KMS-11 (cell line): ENCODE measurements around the gene FHIP1A.

Experiments used
- H2AFZ ChIP-seq: fragments of 200-600 bp; sonication (generic); 2 replicates; pipeline ENCODE4 v1.6.1; 2016; ENCODE audit warnings: antibody characterized with exemption, mixed run types, low read depth
- H3K27ac ChIP-seq: fragments of 200-600 bp; sonication (generic); 2 replicates; pipeline ENCODE4 v1.6.1; 2016; ENCODE audit warnings: mild to moderate bottlenecking, mixed run types
- H3K27me3 ChIP-seq: fragments of 200-600 bp; sonication (generic); 2 replicates; pipeline ENCODE4 v1.6.1; 2017; ENCODE audit warnings: mild to moderate bottlenecking, low read depth, mixed run types, moderate library complexity; ENCODE audit not compliant: insufficient read depth
- H3K36me3 ChIP-seq: fragments of 200-600 bp; sonication (generic); 2 replicates; pipeline ENCODE4 v1.6.1; 2017; ENCODE audit warnings: mild to moderate bottlenecking, mixed run types; ENCODE audit not compliant: insufficient read depth
- H3K4me1 ChIP-seq: fragments of 200-600 bp; sonication (generic); 2 replicates; pipeline ENCODE4 v1.6.1; 2016; ENCODE audit warnings: mild to moderate bottlenecking, low read depth, mixed run types; ENCODE audit not compliant: poor library complexity, severe bottlenecking
- H3K4me2 ChIP-seq: fragments of 200-600 bp; sonication (generic); 2 replicates; pipeline ENCODE4 v1.7.0; 2016; ENCODE audit warnings: mild to moderate bottlenecking, mixed run types
- H3K4me3 ChIP-seq: fragments of 200-600 bp; sonication (generic); IDR thresholded peaks from 2 replicates; pipeline ENCODE4 v1.6.1; 2017; ENCODE audit warnings: low read depth, low read length, mixed read lengths; ENCODE audit not compliant: insufficient read depth
- H3K79me2 ChIP-seq: fragments of 200-600 bp; sonication (generic); 2 replicates; pipeline ENCODE4 v1.6.1; 2016; ENCODE audit warnings: low read depth, mixed run types; ENCODE audit not compliant: insufficient read depth
- H3K9ac ChIP-seq: fragments of 200-600 bp; sonication (generic); 2 replicates; pipeline ENCODE4 v1.6.1; 2016; ENCODE audit warnings: mild to moderate bottlenecking, mixed run types
- H4K20me1 ChIP-seq: fragments of 200-600 bp; sonication (generic); 2 replicates; pipeline ENCODE4 v1.6.1; 2016; ENCODE audit warnings: mild to moderate bottlenecking, mixed run types; ENCODE audit not compliant: insufficient read depth
- TF ChIP-seq, protein P1 (sequence below): fragments of 200-600 bp; sonication (generic); conservative IDR thresholded peaks from 2 replicates; pipeline ENCODE4 v1.6.1; 2017; ENCODE audit warnings: low read depth, mild to moderate bottlenecking, antibody characterized with exemption, low read length, moderate library complexity, mixed read lengths

FHIP1A gene

GRCh38 chr4:151408630-151409469 lies at the start of gene FHIP1A:
FHIP1A (plus strand) TSS chr4:151409176; CDS start chr4:151566260, 157,084 bp downstream.
- TF ChIP-seq, protein P1, sequence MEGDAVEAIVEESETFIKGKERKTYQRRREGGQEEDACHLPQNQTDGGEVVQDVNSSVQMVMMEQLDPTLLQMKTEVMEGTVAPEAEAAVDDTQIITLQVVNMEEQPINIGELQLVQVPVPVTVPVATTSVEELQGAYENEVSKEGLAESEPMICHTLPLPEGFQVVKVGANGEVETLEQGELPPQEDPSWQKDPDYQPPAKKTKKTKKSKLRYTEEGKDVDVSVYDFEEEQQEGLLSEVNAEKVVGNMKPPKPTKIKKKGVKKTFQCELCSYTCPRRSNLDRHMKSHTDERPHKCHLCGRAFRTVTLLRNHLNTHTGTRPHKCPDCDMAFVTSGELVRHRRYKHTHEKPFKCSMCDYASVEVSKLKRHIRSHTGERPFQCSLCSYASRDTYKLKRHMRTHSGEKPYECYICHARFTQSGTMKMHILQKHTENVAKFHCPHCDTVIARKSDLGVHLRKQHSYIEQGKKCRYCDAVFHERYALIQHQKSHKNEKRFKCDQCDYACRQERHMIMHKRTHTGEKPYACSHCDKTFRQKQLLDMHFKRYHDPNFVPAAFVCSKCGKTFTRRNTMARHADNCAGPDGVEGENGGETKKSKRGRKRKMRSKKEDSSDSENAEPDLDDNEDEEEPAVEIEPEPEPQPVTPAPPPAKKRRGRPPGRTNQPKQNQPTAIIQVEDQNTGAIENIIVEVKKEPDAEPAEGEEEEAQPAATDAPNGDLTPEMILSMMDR: no peak
- H2AFZ ChIP-seq: peak within 1 kb of the TSS; percentile 63

DNA sequence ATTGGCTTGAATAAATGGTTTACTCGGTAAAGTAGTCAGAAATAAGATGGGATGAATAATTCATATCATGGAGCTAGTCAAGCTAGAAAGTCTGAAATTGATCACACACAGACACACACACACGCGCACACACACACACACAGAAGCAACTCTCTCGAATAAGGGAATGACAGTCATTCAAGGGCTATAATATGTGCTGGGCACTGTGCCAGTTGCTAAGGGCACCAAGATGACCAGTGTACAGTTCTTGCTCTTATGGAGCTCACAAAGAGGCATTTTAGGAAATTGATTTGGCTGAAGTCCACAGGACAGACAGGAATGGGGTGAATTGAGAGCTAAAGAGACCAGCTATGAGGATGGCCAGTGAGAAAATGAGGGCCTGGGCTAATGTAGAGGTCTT lies 49.4 kb upstream of the FHIP1A start:
- Histone ChIP-seq H3K9ac (no peak overlapping the region), H3K27ac (no peak overlapping the region), H4K20me1 (no peaks in the 10 kb centered on the region), H3K4me2 (no peak overlapping the region), H3K27me3 (no peaks in the 10 kb centered on the region), H3K4me1 (no peaks in the 10 kb centered on the region), H2AFZ (no peak overlapping the region), H3K79me2 (no peaks in the 10 kb centered on the region), H3K4me3 (no peak overlapping the region), H3K36me3 (no peaks in the 10 kb centered on the region)
- TF ChIP-seq, protein P1: no peak

More at GRCh38 chr4:151408630-151409469, at the start of gene FHIP1A:
- peaks cover 13% of the 10 kb centered on the region for H3K4me1 ChIP-seq
- H4K20me1 ChIP-seq: 0 out of 2 replicates have a peak, but pooled peaks cover 6% of the 10 kb centered on the region
- H3K27ac ChIP-seq: 0 out of 2 replicates have a peak within 1 kb of the TSS, but pooled peaks have one; percentile 22
- H3K27me3 ChIP-seq: peaks cover 54% of the 10 kb centered on the region
- no peaks in the 10 kb centered on the region for H3K36me3 ChIP-seq
- no peak within 1 kb of the TSS for H3K4me3 ChIP-seq
- H3K79me2 ChIP-seq: no peaks in the 10 kb centered on the region
- H3K9ac ChIP-seq: peak within 1 kb of the TSS; percentile 26; the same call in 1 of the 2 replicates
- H3K4me2 ChIP-seq: peak within 1 kb of the TSS; percentile 88

- Histone ChIP-seq H3K4me2 (no peak overlapping the region), H4K20me1 (no peaks in the 10 kb centered on the region), H3K27ac (no peak overlapping the region), H3K4me1 (no peaks in the 10 kb centered on the region), H3K9ac (no peak overlapping the region), H3K79me2 (no peaks in the 10 kb centered on the region), H2AFZ (no peak overlapping the region), H3K4me3 (no peak overlapping the region), H3K27me3 (no peaks in the 10 kb centered on the region), H3K36me3 (no peaks in the 10 kb centered on the region)
- TF ChIP-seq, protein P1: no peak
Measured at GRCh38 chr4:151361126-151361525, 47.9 kb upstream of the FHIP1A start.

DNA sequence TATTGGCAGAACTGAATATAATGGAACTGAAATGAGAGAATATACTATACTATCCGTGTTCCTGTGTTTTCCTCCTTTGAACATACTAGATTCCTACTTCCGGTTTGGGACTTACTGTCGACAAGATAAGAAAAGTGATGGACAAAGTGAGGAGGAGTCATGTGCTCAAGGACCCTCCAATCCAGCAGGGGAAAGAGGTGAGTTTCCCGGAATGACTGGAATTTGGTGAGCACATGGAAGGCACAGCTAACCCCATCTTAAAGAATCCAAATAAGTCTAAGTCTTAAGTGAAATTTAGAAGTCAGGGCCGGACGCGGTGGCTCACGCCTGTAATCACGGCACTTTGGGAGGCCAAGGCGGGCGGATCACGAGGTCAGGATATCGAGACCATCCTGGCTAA lies 47.0 kb upstream of the FHIP1A start:
- no peak overlapping the region for H2AFZ ChIP-seq
- H3K36me3 ChIP-seq: no peaks in the 10 kb centered on the region
- no peaks in the 10 kb centered on the region for H3K27me3 ChIP-seq
- no peak overlapping the region for H3K4me2 ChIP-seq
- no peak overlapping the region for H3K4me3 ChIP-seq
- H3K4me1 ChIP-seq: no peaks in the 10 kb centered on the region
- no peak overlapping the region for H3K9ac ChIP-seq
- no peak overlapping the region for H3K27ac ChIP-seq
- H4K20me1 ChIP-seq: no peaks in the 10 kb centered on the region
- TF ChIP-seq, protein P1: no peak
- H3K79me2 ChIP-seq: no peaks in the 10 kb centered on the region
